Activated CD4-positive, alpha-beta T cell treated with anti-CD3 and anti-CD28 coated beads, Interleukin-2, amount 50 U/mL, for 1 hour (primary cell): ENCODE results near the gene PRKG1.
"Not testable (repeated sequence)": the region's sequence is repeated elsewhere in the genome, so short reads cannot be mapped to it uniquely, and the experiment has no call there.

Experiments used
- DNase-seq: peaks from one replicate; pipeline ENCODE4 v3.0.0-alpha.2; 2020

Gene PRKG1

GRCh38 chr10:51178634-51179033, 104.3 kb downstream of the PRKG1 start:
- DNase-seq, result no peak

DNA sequence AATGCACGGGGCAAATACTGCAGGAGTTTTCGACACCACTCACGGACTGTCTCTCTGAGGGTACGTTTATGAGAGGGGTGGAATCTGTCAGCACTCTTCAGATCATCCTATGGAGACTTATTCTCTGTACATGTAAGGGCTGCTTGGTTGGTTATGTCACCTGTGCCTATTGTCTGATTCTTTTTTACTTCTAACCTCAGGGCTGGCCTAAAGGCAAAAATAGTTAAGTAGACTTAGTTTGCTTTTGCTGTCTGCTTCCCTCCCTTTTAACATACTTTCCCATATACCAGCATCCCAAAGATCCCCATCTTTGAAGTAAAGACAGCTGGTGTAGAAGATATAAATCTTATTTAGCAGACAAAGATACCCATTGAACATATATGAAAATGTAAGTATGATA, 105.9 kb downstream of the PRKG1 start:
- no peak for DNase-seq

- no peak for DNase-seq
Measured at GRCh38 chr10:51183783-51184182, 109.5 kb downstream of the PRKG1 start.

DNA sequence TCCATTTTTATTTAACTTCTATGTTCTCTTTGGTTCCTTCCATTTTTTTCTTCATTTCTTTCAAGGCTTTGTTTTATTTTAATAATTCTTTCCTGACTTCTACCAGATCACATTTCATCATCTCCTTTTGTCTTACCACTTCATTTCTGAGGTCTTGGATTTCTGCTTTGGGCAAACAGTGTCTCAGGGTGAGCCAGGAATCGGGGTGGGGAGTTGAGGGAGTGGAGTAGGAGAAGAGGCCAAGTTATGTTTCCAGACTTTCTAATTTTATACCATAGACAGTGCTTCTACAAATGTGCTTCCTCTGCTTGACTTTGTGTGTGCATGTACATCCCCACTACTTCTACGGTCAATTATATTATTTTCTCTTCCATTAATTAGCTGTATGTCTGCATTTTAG, 112.1 kb downstream of the PRKG1 start:
- DNase-seq, result no peak

DNA sequence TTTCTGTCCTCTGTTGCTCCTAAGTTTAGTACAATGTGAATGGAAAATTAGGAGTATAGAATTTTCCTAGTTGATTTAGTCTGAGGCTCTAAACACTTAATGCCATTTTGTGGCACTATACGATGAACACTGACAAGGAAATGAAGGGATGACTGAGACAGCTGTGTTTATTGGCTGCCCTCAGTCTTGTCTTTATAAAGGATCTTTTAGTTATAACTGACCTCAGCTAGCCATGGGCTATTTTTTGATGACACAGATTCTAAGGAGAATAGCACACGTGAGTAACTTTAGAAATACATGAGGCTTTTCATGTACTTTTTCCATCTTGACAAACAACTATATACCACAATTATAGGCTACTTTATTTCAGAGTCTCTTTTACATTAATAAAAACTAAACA, 113.7 kb downstream of the PRKG1 start:
- no peak for DNase-seq

DNA sequence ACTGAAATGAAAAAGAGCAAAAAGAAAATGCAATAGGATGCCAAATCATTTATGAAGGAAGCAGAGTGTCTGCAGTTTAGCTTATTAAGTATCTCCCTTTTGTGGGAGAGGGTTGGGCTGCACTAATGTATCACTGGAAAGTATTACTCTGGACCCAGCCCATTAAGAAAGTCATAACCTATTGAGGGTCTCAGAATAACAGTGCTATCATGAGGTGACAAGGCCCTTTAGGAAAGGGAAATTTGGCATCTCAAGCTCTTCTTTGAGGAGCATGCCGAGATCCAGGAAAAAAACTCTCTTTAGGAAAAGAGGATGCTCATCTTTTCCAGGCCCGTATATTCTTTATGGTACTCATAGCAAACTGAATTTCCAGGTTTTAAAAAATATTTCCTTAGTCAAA, 114.6 kb downstream of the PRKG1 start:
- no peak for DNase-seq

GRCh38 chr10:51196508-51197175, 122.4 kb downstream of the PRKG1 start:
- no peak for DNase-seq

- DNase-seq, result no peak
Measured at GRCh38 chr10:51198170-51198569, 123.9 kb downstream of the PRKG1 start.

GRCh38 chr10:51201947-51202346, 127.7 kb downstream of the PRKG1 start:
- no peak for DNase-seq

DNA sequence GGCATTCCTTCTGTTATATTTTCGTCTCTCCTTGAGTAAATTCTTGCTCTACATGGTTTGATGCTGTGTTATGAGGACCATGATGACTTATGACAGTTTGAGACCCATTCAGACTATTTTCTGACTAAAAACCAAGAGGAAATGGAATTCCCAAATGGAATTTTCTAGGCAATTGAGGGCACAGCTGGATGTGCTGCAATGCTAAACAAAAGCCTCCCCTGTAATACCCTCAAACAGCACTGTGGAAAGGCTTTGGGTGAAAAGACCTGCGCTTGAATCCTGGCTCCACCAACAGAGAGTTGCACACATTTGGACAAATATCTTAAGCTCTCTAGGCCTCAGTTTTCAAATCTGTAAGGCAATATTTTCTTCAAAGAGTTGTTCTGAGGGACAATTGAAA, 129.1 kb downstream of the PRKG1 start:
- no peak for DNase-seq

DNA sequence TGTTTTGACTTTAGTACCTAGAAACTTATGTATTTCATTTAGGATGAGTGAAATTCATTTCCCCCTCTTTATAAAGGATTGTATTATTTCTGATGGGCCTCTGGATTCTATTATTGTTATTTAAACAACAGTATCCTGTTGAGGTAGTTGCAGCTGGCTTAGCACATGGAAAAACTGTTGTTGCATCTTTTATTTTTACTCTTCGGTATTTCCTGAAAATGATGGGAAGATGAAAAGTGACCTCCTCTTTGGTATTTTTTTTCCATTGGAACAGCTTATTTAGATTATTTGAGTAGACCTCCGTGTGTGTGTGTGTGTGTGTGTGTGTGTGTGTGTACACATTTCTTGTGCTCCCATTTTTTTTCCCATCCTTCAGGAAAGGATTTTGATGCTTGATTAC, 129.8 kb downstream of the PRKG1 start:
- DNase-seq, result no peak

- DNase-seq, result no peak
Measured at GRCh38 chr10:51204701-51205100, 130.4 kb downstream of the PRKG1 start.

- DNase-seq, result no peak
Measured at GRCh38 chr10:51206500-51206899, 132.2 kb downstream of the PRKG1 start.

DNA sequence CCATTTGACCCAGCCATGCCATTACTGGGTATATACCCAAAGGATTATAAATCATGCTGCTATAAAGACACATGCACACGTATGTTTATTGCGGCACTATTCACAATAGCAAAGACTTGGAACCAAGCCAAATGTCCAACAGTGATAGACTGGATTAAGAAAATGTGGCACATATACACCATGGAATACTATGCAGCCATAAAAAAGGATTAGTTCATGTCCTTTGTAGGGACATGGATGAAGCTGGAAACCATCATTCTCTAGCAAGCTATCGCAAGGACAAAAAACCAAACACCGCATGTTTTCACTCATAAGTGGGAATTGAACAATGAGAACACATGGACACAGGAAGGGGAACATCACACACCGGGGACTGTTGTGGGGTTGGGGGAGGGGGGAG, 138.7 kb downstream of the PRKG1 start:
- DNase-seq, result not testable (repeated sequence)

DNA sequence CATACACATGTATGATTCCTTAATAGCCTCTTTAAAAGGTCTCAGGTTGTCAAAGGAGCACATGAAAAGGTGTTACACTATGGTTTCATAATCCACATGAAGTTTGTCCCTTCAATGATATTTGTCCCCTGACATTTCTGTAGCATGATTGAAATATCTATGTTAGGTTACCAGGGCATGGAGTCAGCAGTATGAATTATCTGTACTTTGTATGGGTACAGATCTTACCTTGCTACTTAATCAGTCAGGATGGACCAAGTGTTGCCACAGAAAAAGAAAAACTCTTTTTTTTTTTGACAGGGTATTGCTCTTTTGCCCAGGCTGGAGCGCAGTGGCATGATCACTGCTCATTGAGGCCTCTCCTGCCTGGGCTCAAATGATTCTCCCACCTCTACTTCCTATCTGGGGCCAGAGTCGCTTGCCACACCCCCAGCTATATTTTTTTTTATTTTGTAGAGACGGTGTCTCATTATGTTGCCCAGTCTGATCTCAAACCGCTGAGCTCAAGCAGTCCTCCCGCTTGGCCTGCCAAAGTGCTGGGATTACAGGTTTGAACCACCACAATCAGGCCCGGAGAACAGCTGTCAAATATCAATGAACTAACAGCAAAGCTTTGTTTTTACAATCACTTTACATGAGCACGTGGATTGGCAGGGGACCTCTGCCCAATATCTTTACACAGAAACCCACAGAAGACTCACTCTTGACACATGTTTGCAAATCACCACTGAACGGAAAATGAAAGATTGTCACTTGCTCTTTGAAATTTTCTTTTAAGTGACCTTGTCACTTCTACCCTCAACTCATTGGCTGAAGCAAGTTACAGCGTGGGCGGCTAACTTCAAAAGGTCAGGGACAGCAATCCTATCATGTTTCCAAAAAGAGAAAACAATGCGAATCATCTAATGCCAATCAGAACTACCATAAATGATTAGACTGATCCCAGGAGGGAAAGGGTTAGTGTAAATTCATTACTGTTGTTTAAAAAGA, 140.2 kb downstream of the PRKG1 start:
- DNase-seq, result no peak

- no peak for DNase-seq
Measured at GRCh38 chr10:51215951-51216834, 141.9 kb downstream of the PRKG1 start.

GRCh38 chr10:51217505-51217904, 143.2 kb downstream of the PRKG1 start:
- DNase-seq, result no peak

GRCh38 chr10:51224671-51225161, 150.4 kb downstream of the PRKG1 start:
- DNase-seq, result no peak

- DNase-seq, result no peak
Measured at GRCh38 chr10:51227897-51228713, 153.8 kb downstream of the PRKG1 start.

GRCh38 chr10:51228714-51229100, 154.4 kb downstream of the PRKG1 start:
- DNase-seq, result no peak

- DNase-seq, result no peak
Measured at GRCh38 chr10:51230887-51231585, 156.7 kb downstream of the PRKG1 start.
